Measurements from ENCODE around the gene ADAMTS13. TPM values are rescaled to one million over a fixed set of nuclear protein-coding genes. Genes with fewer than 3 reads are reported as not detected.

Gene ADAMTS13
- total and polyA plus RNA-seq, 9 of the 15 experiments (the other 6 are each of a cell fraction or from before 2014, with no cell fraction given) = 0.03 to 0.20 (median 0.04) TPM; not detected in 4

GRCh38 chr9:133472277-133472645, 50.1 kb downstream of the ADAMTS13 start:
- WGBS (ENCODE audit: insufficient coverage, low coverage, missing lambda C conversion rate) = 29% methylated on average over 6 of the region's 11 CpGs
- Histone ChIP-seq H3K9ac (ENCODE audit: insufficient read depth in 1 of 2, low read depth in 2 of 2, low read length in 2 of 2) (no peak overlapping the region; a peak in 1 of 4 replicates), H3K79me2 (ENCODE audit: control insufficient read depth, insufficient read depth, low read length) (no peaks in the 10 kb centered on the region), H3K4me1 (replicated peaks in 1 of 2; ENCODE audit: control insufficient read depth in 2 of 2, insufficient read depth in 2 of 2, low read length in 2 of 2) (peaks cover 0 to 52% of the 10 kb centered on the region in 2 experiments; a peak in 2 of 5 replicates), H3K36me3 (ENCODE audit: control insufficient read depth, insufficient read depth, low read length) (no peaks in the 10 kb centered on the region), H3K27me3 (ENCODE audit: control insufficient read depth in 2 of 2, insufficient read depth in 2 of 2, low read length in 2 of 2) (peaks cover 7 to 66% of the 10 kb centered on the region in 2 experiments; a peak in 3 of 5 replicates), H3K27ac (ENCODE audit: extremely low read depth, low read depth, low read length) (no peak overlapping the region), H2AFZ (ENCODE audit: low read depth, low read length) (no peak overlapping the region), H3K9me3 (replicated peaks; ENCODE audit: control insufficient read depth, insufficient read depth, low read depth, low read length) (no peaks in the 10 kb centered on the region), H3K9me1 (ENCODE audit: control insufficient read depth, insufficient read depth, low read length) (no peaks in the 10 kb centered on the region), H3K4me3 (no peak overlapping the region), H3K4me2 (ENCODE audit: insufficient read depth, low read length) (no peak overlapping the region), H4K20me1 (replicated peaks; ENCODE audit: control insufficient read depth, insufficient read depth, low read length) (peaks cover 10% of the 10 kb centered on the region; the same call in 1 of the 2 replicates)
- POLR2A ChIA-PET = interaction anchor here (0.6 to 0.7 kb wide), 2 partner anchors 106 to 570 kb away, joined by 4 to 6 read pairs; no protein-coding TSS in a partner anchor
- no peak for FAIRE-seq
- in situ Hi-C loops (cut with MboI) = no loop called here
- no peak for DNase-seq (ENCODE audit: extremely low read depth in 1 of 4, low spot score in 3 of 4)
- TF ChIP-seq CREB1 (IDR thresholded peaks at IDR 0.05) = no peak
- TF ChIP-seq CREB1 (CRISPR knock-in tag; IDR thresholded peaks at IDR 0.05) = no peak
- no peak for TF ChIP-seq DIDO1 (tag; IDR thresholded peaks at IDR 0.05; ENCODE audit: low read depth)
- no peak for TF ChIP-seq C11orf30 (IDR thresholded peaks at IDR 0.05; ENCODE audit: low read depth)
- TF ChIP-seq NFE2 (IDR thresholded peaks at IDR 0.05; ENCODE audit: low read depth) = no peak
- CTCF ChIA-PET (ENCODE audit: low intra/inter-chr PET ratio) = no interaction called here
- intact Hi-C loops (cut with micrococcal nuclease) = no loop called here
- no peak for ATAC-seq
- BruUV-seq (replicated peaks) = no TSS peak

- intact Hi-C loops (cut with micrococcal nuclease) (no loop called here), in situ Hi-C loops (cut with MboI) (no loop called here)
- ChIA-PET POLR2A (interaction anchor here (0.6 kb wide), 2 partner anchors 12 to 59 kb away, joined by 4 read pairs; no protein-coding TSS in a partner anchor), CTCF (ENCODE audit: low intra/inter-chr PET ratio) (no interaction called here)
- Histone ChIP-seq H3K79me2 (ENCODE audit: control insufficient read depth, insufficient read depth, low read length) (no peaks in the 10 kb centered on the region), H3K9ac (ENCODE audit: insufficient read depth in 1 of 2, low read depth in 2 of 2, low read length in 2 of 2) (no peak overlapping the region), H3K27me3 (ENCODE audit: control insufficient read depth in 2 of 2, insufficient read depth in 2 of 2, low read length in 2 of 2) (peaks cover 7 to 66% of the 10 kb centered on the region in 2 experiments; a peak in 3 of 5 replicates), H3K4me1 (replicated peaks in 1 of 2; ENCODE audit: control insufficient read depth in 2 of 2, insufficient read depth in 2 of 2, low read length in 2 of 2) (peaks cover 0 to 52% of the 10 kb centered on the region in 2 experiments; a peak in 2 of 5 replicates), H3K9me1 (ENCODE audit: control insufficient read depth, insufficient read depth, low read length) (no peaks in the 10 kb centered on the region), H3K9me3 (replicated peaks; ENCODE audit: control insufficient read depth, insufficient read depth, low read depth, low read length) (no peaks in the 10 kb centered on the region), H3K36me3 (ENCODE audit: control insufficient read depth, insufficient read depth, low read length) (no peaks in the 10 kb centered on the region), H3K4me2 (ENCODE audit: insufficient read depth, low read length) (no peak overlapping the region), H3K27ac (ENCODE audit: extremely low read depth, low read depth, low read length) (no peak overlapping the region), H4K20me1 (replicated peaks; ENCODE audit: control insufficient read depth, insufficient read depth, low read length) (peaks cover 12% of the 10 kb centered on the region; the same call in 1 of the 2 replicates), H2AFZ (ENCODE audit: low read depth, low read length) (no peak overlapping the region), H3K4me3 (no peak overlapping the region)
- FAIRE-seq = no peak
- no peak for ATAC-seq
- WGBS (ENCODE audit: insufficient coverage, low coverage, missing lambda C conversion rate) = 29% methylated on average over 16 of the region's 19 CpGs
- no peak for DNase-seq (ENCODE audit: extremely low read depth in 1 of 4, low spot score in 3 of 4)
- no TSS peak for BruUV-seq (replicated peaks)
- TF ChIP-seq ZNF165 (CRISPR knock-in tag; IDR thresholded peaks at IDR 0.05; ENCODE audit: borderline replicate concordance) = no peak
- TF ChIP-seq MIER1 (IDR thresholded peaks at IDR 0.05; ENCODE audit: low read depth) = no peak
- peak; percentile 75 for TF ChIP-seq RAD51 (IDR thresholded peaks at IDR 0.05; ENCODE audit: borderline replicate concordance, low read depth)
- no peak for TF ChIP-seq ZKSCAN3 (CRISPR knock-in tag; IDR thresholded peaks at IDR 0.05)
- TF ChIP-seq USF2 (CRISPR knock-in tag; IDR thresholded peaks at IDR 0.05) = peak; percentile 56
- TF ChIP-seq MTF1 (CRISPR knock-in tag; IDR thresholded peaks at IDR 0.05; ENCODE audit: borderline replicate concordance) = no peak
- TF ChIP-seq NFYB (IDR thresholded peaks at IDR 0.05; ENCODE audit: extremely low read depth, insufficient read length) = no peak
- no peak for TF ChIP-seq FIP1L1 (IDR thresholded peaks at IDR 0.05; ENCODE audit: low read depth, low read length, poor library complexity, severe bottlenecking)
- TF ChIP-seq ATF2 (CRISPR knock-in tag; IDR thresholded peaks at IDR 0.05) = no peak
- peak; percentile 36; the same call in 1 of the 2 replicates for TF ChIP-seq CBFA2T2 (conservative IDR thresholded peaks at IDR 0.05)
Observed at GRCh38 chr9:133472753-133473378, 50.7 kb downstream of the ADAMTS13 start.
